SK-N-MC (cell line): Measurements from ENCODE around the gene VWC2L.

Source experiments
- EZH2 ChIP-seq: fragments of 200-600 bp; sonication (generic); IDR thresholded peaks from one replicate; pipeline ENCODE4 v1.6.1; 2017; ENCODE audit warnings: antibody characterized with exemption
- FOXP2 ChIP-seq: optimal IDR thresholded peaks from 2 replicates; pipeline ENCODE3; 2011; ENCODE audit warnings: mild to moderate bottlenecking, moderate library complexity; ENCODE audit not compliant: insufficient read depth; ENCODE audit errors: extremely low read length, control extremely low read depth
- POLR2AphosphoS5 ChIP-seq: IDR thresholded peaks from 2 replicates; pipeline ENCODE4 v1.6.1; 2012; ENCODE audit warnings: mild to moderate bottlenecking, low read depth, low read length, borderline replicate concordance

DNA sequence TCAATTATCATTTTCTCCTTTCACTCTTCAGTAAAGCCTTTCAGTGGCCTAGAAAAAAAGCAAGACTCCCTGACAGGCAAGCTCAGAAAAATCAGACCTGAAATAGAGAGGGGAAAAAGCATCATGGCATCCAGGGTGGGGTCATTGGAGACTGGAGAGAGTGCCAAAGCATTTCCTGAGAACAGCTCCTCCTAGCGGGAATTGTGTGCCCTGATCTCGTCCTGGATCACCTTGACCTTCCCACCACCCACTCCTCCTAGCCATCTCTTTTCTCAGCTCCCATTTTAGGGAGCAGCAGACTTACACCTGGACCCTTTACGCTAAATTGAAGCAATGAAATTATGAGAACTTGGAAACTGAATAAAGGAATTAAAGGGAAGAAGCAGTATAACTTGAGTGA is 176.6 kb downstream of the VWC2L start:
- TF ChIP-seq POLR2AphosphoS5 (no peak), FOXP2 (no peak), EZH2 (no peak)
